OCI-LY3 (cell line): ENCODE results near the gene TRIM10.

ENCODE experiments used
- H2AFZ ChIP-seq: fragments of 200-600, 300-600 bp; shearing (Covaris generic); 2 replicates; pipeline ENCODE4 v1.6.0; 2014; ENCODE audit warnings: antibody characterized with exemption, low read depth, low read length
- H3K27ac ChIP-seq: fragments of 200-600, 300-600 bp; sonication (generic); 2 replicates; pipeline ENCODE4 v1.5.1; 2014; ENCODE audit warnings: mild to moderate bottlenecking, low read length, moderate library complexity, mixed read lengths
- H3K27me3 ChIP-seq: fragments of 200-600, 300-600 bp; sonication (generic); 2 replicates; pipeline ENCODE4 v1.6.1; 2014; ENCODE audit warnings: low read depth, low read length, mixed read lengths
- H3K36me3 ChIP-seq: fragments of 200-600, 300-600 bp; sonication (generic); replicated peaks from 2 replicates; pipeline ENCODE3; 2014; ENCODE audit warnings: low read depth, low read length, mixed read lengths
- H3K4me1 ChIP-seq: fragments of 300-600, 200-600 bp; sonication (generic); 2 replicates; pipeline ENCODE4 v1.6.1; 2014; ENCODE audit warnings: low read length, mixed read lengths
- H3K4me2 ChIP-seq: fragments of 200-600, 300-600 bp; sonication (generic); 2 replicates; pipeline ENCODE4 v1.6.1; 2014; ENCODE audit warnings: low read length, mixed read lengths
- H3K4me3 ChIP-seq: fragments of 300-600, 200-600 bp; sonication (generic); 2 replicates; pipeline ENCODE4 v1.5.1; 2014; ENCODE audit warnings: antibody characterized with exemption, mild to moderate bottlenecking, low read length, moderate library complexity
- H3K79me2 ChIP-seq: fragments of 300-600, 200-600 bp; shearing (Covaris generic); 2 replicates; pipeline ENCODE4 v1.6.1; 2014; ENCODE audit warnings: mild to moderate bottlenecking, low read length, mixed read lengths
- H3K9ac ChIP-seq: fragments of 300-600, 200-600 bp; shearing (Covaris generic); 2 replicates; pipeline ENCODE4 v1.6.0; 2014; ENCODE audit warnings: mild to moderate bottlenecking, low read length, moderate library complexity
- H3K9me3 ChIP-seq: fragments of 200-600, 300-600 bp; shearing (Covaris generic); 2 replicates; pipeline ENCODE4 v1.6.1; 2014; ENCODE audit warnings: low read length, mixed read lengths; ENCODE audit not compliant: insufficient read depth
- H4K20me1 ChIP-seq: fragments of 200-600, 300-600 bp; sonication (generic); 2 replicates; pipeline ENCODE4 v1.6.1; 2016; ENCODE audit warnings: low read length, mixed read lengths; ENCODE audit not compliant: insufficient read depth
- CTCF ChIP-seq: fragments of 200-600, 300-600 bp; sonication (generic); IDR thresholded peaks from 2 replicates; pipeline ENCODE4 v1.5.1; 2014; ENCODE audit warnings: antibody characterized with exemption, low read length, low read depth
- EZH2phosphoT487 ChIP-seq: fragments of 200-600 bp; shearing (Covaris generic); IDR thresholded peaks from 2 replicates; pipeline ENCODE4 v1.6.1; 2018; ENCODE audit warnings: antibody characterized with exemption, mixed run types, low read depth

TRIM10 gene

DNA sequence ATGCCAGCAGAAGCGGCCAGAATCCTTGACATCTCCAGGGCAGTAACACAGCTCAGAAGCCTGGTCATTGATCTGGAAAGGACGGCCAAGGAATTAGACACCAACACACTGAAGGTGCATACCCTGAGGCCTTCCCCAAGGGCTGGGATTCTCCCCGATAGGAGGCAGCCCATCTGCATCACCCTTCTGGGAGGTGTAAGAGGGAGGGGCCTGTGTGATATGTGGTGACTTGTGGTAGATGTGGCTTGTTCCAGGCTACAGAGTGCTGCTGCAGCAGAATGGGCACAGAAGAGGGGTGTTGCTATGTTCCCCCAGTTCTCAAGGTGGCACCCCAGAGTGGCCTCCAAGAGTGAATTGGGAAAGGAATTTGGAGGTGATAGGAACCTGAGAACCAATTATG is 13.9 kb downstream of the TRIM10 start:
- Histone ChIP-seq H3K4me3 (no peak overlapping the region), H3K9me3 (no peaks in the 10 kb centered on the region), H3K27me3 (0 out of 2 replicates have a peak, but pooled peaks cover 9% of the 10 kb centered on the region), H3K9ac (no peak overlapping the region), H3K4me1 (peaks cover 10% of the 10 kb centered on the region), H3K36me3 (no peaks in the 10 kb centered on the region), H3K27ac (no peak overlapping the region), H4K20me1 (no peaks in the 10 kb centered on the region), H3K79me2 (no peaks in the 10 kb centered on the region), H3K4me2 (no peak overlapping the region), H2AFZ (no peak overlapping the region)
- TF ChIP-seq EZH2phosphoT487 (no peak), CTCF (no peak)

DNA sequence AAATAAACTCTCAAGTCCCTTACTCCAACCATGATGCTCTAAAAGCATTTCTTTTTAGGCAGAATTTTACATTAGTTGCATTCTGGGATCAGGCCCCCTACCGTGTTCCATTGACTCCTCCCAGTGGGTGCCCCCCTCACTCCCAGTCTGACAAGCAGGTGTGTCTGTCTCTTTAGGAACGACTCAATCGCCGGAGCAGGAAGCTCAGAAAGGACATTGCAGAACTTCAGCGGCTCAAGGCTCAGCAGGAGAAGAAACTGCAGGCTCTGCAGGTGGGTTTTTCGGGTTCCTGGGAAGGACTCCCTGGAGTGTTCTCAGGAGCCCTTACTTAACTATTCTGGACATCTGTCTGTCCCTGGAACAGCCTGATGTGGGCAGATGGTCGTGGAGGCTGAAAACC is 15.2 kb downstream of the TRIM10 start:
- H3K9ac ChIP-seq = no peak overlapping the region
- H3K79me2 ChIP-seq = no peaks in the 10 kb centered on the region
- no peak overlapping the region for H2AFZ ChIP-seq
- no peaks in the 10 kb centered on the region for H4K20me1 ChIP-seq
- no peak overlapping the region for H3K27ac ChIP-seq
- no peak overlapping the region for H3K4me3 ChIP-seq
- no peaks in the 10 kb centered on the region for H3K9me3 ChIP-seq
- peaks cover 15% of the 10 kb centered on the region; the same call in 1 of the 2 replicates for H3K27me3 ChIP-seq
- TF ChIP-seq CTCF = no peak
- no peak for TF ChIP-seq EZH2phosphoT487
- peaks cover 10% of the 10 kb centered on the region for H3K4me1 ChIP-seq
- H3K36me3 ChIP-seq = no peaks in the 10 kb centered on the region
- H3K4me2 ChIP-seq = no peak overlapping the region

GRCh38 chr6:30144811-30145210 is 16.2 kb downstream of the TRIM10 start:
- no peak overlapping the region for H2AFZ ChIP-seq
- peaks cover 6% of the 10 kb centered on the region for H3K4me1 ChIP-seq
- TF ChIP-seq CTCF (no peak), EZH2phosphoT487 (no peak)

GRCh38 chr6:30143780-30144179 is 17.2 kb downstream of the TRIM10 start:
- Histone ChIP-seq H3K4me3 (no peak overlapping the region), H4K20me1 (no peaks in the 10 kb centered on the region), H3K36me3 (no peaks in the 10 kb centered on the region), H3K79me2 (no peaks in the 10 kb centered on the region), H3K27me3 (peaks cover 17% of the 10 kb centered on the region; the same call in 1 of the 2 replicates), H3K9ac (no peak overlapping the region), H3K9me3 (no peaks in the 10 kb centered on the region), H2AFZ (no peak overlapping the region), H3K4me1 (no peaks in the 10 kb centered on the region), H3K27ac (no peak overlapping the region), H3K4me2 (no peak overlapping the region)
- TF ChIP-seq EZH2phosphoT487 (no peak), CTCF (no peak)

More at GRCh38 chr6:30144811-30145210, 16.2 kb downstream of the TRIM10 start:
- H4K20me1 ChIP-seq = no peaks in the 10 kb centered on the region
- no peaks in the 10 kb centered on the region for H3K36me3 ChIP-seq
- H3K9me3 ChIP-seq = no peaks in the 10 kb centered on the region
- H3K27ac ChIP-seq = no peak overlapping the region
- H3K9ac ChIP-seq = no peak overlapping the region
- peaks cover 15% of the 10 kb centered on the region; the same call in 1 of the 2 replicates for H3K27me3 ChIP-seq
- H3K4me2 ChIP-seq = no peak overlapping the region
- no peak overlapping the region for H3K4me3 ChIP-seq
- H3K79me2 ChIP-seq = no peaks in the 10 kb centered on the region
